ENCODE measurements around the gene LPP.

LPP gene

GRCh38 chr3:188473591-188474288 is 319.8 kb downstream of the LPP start:
- in situ Hi-C loops (cut with HindIII; ENCODE audit: low sequenced_read_pairs), result no loop called here
- DNase-seq (ENCODE audit: low read depth), result no peak
- H3K4me3 ChIP-seq (ENCODE audit: low read depth, low read length), result no peak overlapping the region
- no peak for TF ChIP-seq CTCF (IDR thresholded peaks at IDR 0.05; ENCODE audit: low read depth, low read length, missing control alignments)

GRCh38 chr3:188476935-188477334 is 323.0 kb downstream of the LPP start:
- in situ Hi-C loops (cut with HindIII; ENCODE audit: low sequenced_read_pairs), result no loop called here
- TF ChIP-seq CTCF (IDR thresholded peaks at IDR 0.05; ENCODE audit: low read depth, low read length, missing control alignments), result no peak
- no peak for DNase-seq (ENCODE audit: low read depth)
- no peak overlapping the region for H3K4me3 ChIP-seq (ENCODE audit: low read depth, low read length)

- DNase-seq (ENCODE audit: low read depth), result no peak
- TF ChIP-seq CTCF (IDR thresholded peaks at IDR 0.05; ENCODE audit: low read depth, low read length, missing control alignments), result no peak
- in situ Hi-C loops (cut with HindIII; ENCODE audit: low sequenced_read_pairs), result no loop called here
- H3K4me3 ChIP-seq (ENCODE audit: low read depth, low read length), result no peak overlapping the region
Observed at GRCh38 chr3:188480011-188480410, 326.1 kb downstream of the LPP start.

GRCh38 chr3:188482929-188483328 is 329.0 kb downstream of the LPP start:
- no peak for TF ChIP-seq CTCF (IDR thresholded peaks at IDR 0.05; ENCODE audit: low read depth, low read length, missing control alignments)
- in situ Hi-C loops (cut with HindIII; ENCODE audit: low sequenced_read_pairs), result no loop called here
- DNase-seq (ENCODE audit: low read depth), result no peak
- H3K4me3 ChIP-seq (ENCODE audit: low read depth, low read length), result no peak overlapping the region

GRCh38 chr3:188486126-188486525 is 332.2 kb downstream of the LPP start:
- in situ Hi-C loops (cut with HindIII; ENCODE audit: low sequenced_read_pairs), result no loop called here
- no peak for TF ChIP-seq CTCF (IDR thresholded peaks at IDR 0.05; ENCODE audit: low read depth, low read length, missing control alignments)
- no peak for DNase-seq (ENCODE audit: low read depth)
- H3K4me3 ChIP-seq (ENCODE audit: low read depth, low read length), result no peak overlapping the region

GRCh38 chr3:188486952-188487351 is 333.0 kb downstream of the LPP start:
- H3K4me3 ChIP-seq (ENCODE audit: low read depth, low read length), result no peak overlapping the region
- no peak for TF ChIP-seq CTCF (IDR thresholded peaks at IDR 0.05; ENCODE audit: low read depth, low read length, missing control alignments)
- in situ Hi-C loops (cut with HindIII; ENCODE audit: low sequenced_read_pairs), result no loop called here
- DNase-seq (ENCODE audit: low read depth), result no peak
